NCI-H748 (cell line): ENCODE measurements around the gene AMIGO1.
A peak's percentile ranks its signal among the peaks of the same experiment; 100 is the strongest.

Experiments used
- DNase-seq: peaks from one replicate; lab custom pipeline; 2025; ENCODE audit not compliant: unreplicated experiment; lab: John Stamatoyannopoulos, UW

Gene AMIGO1

DNA sequence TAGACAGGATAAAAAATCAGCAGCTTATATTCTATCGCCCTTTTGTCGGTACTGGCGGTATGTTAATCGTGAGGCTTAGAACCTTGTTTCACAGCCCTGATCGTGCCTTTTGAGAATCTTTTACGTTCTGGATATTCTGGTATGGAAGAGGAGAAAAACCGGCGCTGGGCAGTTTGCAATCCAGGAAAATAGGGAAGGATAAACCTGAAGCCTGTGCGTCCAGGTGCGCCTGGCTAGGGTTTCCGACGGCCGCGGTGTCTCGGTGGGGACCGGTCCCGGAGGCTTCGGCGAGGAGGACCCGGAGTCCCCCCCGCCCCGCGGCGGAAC is 43.4 kb downstream of the AMIGO1 start:
- DNase-seq = peak; percentile 64

DNA sequence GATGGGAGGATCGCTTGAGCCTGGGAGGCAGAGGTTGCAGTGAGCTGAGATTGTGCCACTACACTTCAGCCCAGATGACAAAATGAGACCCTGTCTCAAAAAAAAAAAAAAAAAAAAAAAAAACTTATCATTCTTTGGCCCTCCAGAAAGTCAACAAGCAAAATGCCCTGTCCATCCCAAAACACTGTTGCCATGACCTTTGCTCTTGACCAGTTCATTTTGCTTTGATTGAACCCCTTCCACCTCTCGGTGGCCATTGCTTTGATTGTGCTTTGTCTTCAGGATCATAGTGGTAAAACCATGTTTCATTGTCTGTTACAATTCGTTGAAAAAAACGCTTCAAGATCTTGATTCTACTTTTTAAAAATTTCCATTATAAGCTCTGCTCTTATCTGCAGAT is 51.7 kb downstream of the AMIGO1 start:
- no peak for DNase-seq

DNA sequence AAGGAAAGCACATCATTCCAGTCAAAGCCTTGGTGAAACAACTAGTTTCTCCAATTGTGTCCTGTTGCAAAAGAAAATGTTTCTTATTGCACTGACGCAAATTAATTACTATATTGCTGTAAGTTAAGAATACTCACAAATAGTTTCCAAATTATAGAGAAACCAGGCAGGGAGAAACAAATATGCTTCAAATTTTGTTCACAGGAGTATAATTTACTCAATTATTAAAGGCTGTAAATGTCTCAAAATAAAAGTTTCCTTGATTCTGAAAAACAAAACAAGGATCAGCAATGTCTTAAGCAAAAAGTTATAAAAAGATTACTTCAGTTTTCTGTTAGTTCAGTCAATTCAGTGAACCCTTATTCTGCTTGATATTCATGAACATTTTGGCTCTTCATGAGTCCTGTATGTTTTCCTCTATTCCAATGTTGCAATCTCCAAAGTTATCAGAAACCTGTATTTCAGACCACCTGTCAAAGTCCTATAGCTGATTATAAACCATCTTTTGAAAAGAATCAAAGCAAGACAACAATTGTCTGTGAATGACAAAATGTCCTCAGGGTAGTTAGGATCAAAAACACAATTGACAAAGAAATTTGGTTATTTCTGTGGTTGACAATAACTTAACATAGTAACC is 54.9 kb downstream of the AMIGO1 start:
- no peak for DNase-seq
